Panc1 (cell line): Measurements from ENCODE around the gene KIFBP. TPM values are rescaled to one million over a fixed set of nuclear protein-coding genes. Genes with fewer than 3 reads are reported as not detected.

Source experiments
- ATAC-seq: fragments of 200-7000 bp; cut with Tn5 transposase; 2 replicates; pipeline ENCODE4 v1.9.1; 2020; ENCODE audit warnings: mild to moderate bottlenecking, moderate library complexity
- BruUV-seq: library from RNA; stranded (reverse); fragments of 400-500 nt; replicated peaks from 2 replicates; lab custom pipeline; 2021; lab: Mats Ljungman, UMichigan
- CTCF ChIA-PET: fragments of 300-600 bp; sonication (Branson Sonifier 250); formaldehyde crosslinking; loops from one replicate; lab custom pipeline; 2022; ENCODE audit warnings: antibody characterized with exemption; lab: Charles Lee
- POLR2A ChIA-PET: fragments of 300-600 bp; sonication (Branson Sonifier 250); formaldehyde crosslinking; loops from one replicate; lab custom pipeline; 2022; ENCODE audit warnings: antibody characterized with exemption; lab: Charles Lee
- DNase-seq: peaks from one replicate; pipeline ENCODE4 v3.0.0-alpha.2; 2010; ENCODE audit warnings: low read depth, low spot score
- H3K27ac ChIP-seq: 2 replicates; pipeline ENCODE4 v1.5.1; 2011; ENCODE audit warnings: mild to moderate bottlenecking, low read length, inconsistent platforms
- H3K27me3 ChIP-seq: fragments of 200-500 bp; sonication (Bioruptor generic); 2 replicates; pipeline ENCODE4 v1.6.0; 2014; ENCODE audit warnings: low read length, inconsistent platforms; ENCODE audit not compliant: control insufficient read depth, insufficient read depth
- H3K36me3 ChIP-seq: fragments of 200-500 bp; sonication (Bioruptor generic); 2 replicates; pipeline ENCODE4 v1.5.1; 2014; ENCODE audit warnings: inconsistent platforms, mild to moderate bottlenecking, low read length, moderate library complexity; ENCODE audit not compliant: control insufficient read depth, insufficient read depth
- H3K4me1 ChIP-seq: 2 replicates; pipeline ENCODE4 v1.5.1; 2011; ENCODE audit warnings: inconsistent platforms, mild to moderate bottlenecking, low read length, moderate library complexity; ENCODE audit not compliant: control insufficient read depth, insufficient read depth
- H3K4me3 ChIP-seq, 2 experiments: 2 replicates each; pipeline ENCODE4 v1.5.1; 2011 to 2012; ENCODE audit warnings: low read depth in 2 of 2, low read length in 2 of 2, mild to moderate bottlenecking in 2 of 2, inconsistent platforms in 1 of 2, moderate library complexity in 1 of 2
- H3K9me3 ChIP-seq: fragments of 200-500 bp; sonication (Bioruptor generic); 2 replicates; pipeline ENCODE4 v1.5.1; 2014; ENCODE audit warnings: low read depth, mild to moderate bottlenecking, inconsistent platforms, low read length, moderate library complexity; ENCODE audit not compliant: control insufficient read depth, insufficient read depth
- POLR2AphosphoS5 ChIP-seq: IDR thresholded peaks from 2 replicates; pipeline ENCODE4 v1.6.1; 2012; ENCODE audit warnings: mild to moderate bottlenecking, low read depth, low read length, moderate library complexity
- SIN3A ChIP-seq: IDR thresholded peaks from 2 replicates; pipeline ENCODE4 v1.6.1; 2012; ENCODE audit warnings: low read depth, mild to moderate bottlenecking, low read length, moderate library complexity, borderline replicate concordance; ENCODE audit not compliant: insufficient read depth
- TCF7L2 ChIP-seq: IDR thresholded peaks from 2 replicates; pipeline ENCODE4 v1.6.1; 2011; ENCODE audit warnings: mild to moderate bottlenecking, low read depth, low read length, inconsistent platforms
- in situ Hi-C: cut with HindIII; loops from 2 replicates; pipeline ENCODE4 v1.10.0; 2016; ENCODE audit warnings: low sequenced_read_pairs, low pct_unique_long_range_greater_than_20kb
- intact Hi-C: fragments of 100-400 bp; cut with micrococcal nuclease; formaldehyde crosslinking; loops from one replicate; pipeline ENCODE4 v1.10.0; 2022; ENCODE audit not compliant: unreplicated experiment
- total RNA-seq: library from RNA; stranded (reverse); gene quantifications from one replicate; pipeline ENCODE4 v1.2.1, GENCODE V29; 2021; ENCODE audit not compliant: unreplicated experiment
- TF ChIP-seq, protein P1 (sequence below), 2 experiments: IDR thresholded peaks; 2 replicates each; pipeline ENCODE4 v1.6.1; 2011 to 2012; ENCODE audit warnings: low read depth in 2 of 2, control low read depth in 1 of 2, low read length in 1 of 2, mild to moderate bottlenecking in 1 of 2, moderate library complexity in 1 of 2; ENCODE audit not compliant: insufficient read depth in 1 of 2
- TF ChIP-seq, protein P2 (sequence below): fragments of 450-650 bp; IDR thresholded peaks from 2 replicates; pipeline ENCODE4 v1.5.1; 2017; ENCODE audit warnings: mild to moderate bottlenecking

KIFBP gene
- total RNA-seq, 1 experiment from 2014 or later: 45.9 TPM

DNA sequence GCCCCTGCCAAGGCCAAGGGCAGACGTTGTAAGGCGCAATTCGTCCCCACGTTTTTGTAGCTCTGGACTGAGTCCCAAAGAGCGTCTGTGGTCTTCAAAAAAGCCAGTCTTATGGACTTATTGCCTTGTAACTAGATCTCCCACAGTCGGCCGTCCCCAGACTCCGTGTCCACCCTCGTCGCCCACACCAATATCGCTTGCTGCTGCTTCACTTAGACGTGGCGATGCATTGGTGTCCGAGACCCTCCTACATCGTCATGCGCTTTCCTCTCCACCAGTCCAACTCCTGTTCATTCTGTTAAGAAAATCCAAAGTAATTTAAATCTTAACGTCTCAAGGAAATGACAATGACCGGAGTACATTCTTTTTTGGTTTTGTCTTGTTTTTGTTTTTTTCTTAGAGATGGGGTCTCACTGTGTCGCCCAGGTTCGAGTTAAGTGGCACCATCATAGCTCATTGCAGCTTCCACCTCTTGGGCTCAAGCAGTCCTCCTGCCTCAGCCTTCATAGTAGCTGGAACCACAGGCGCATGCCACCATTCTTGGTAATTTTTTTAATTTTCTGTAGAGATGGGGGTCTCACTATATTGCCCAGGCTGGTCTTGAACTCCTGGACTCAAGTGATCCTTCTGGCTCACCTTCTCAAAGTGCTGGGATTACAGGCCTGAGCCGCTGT lies 851 bp downstream of the KIFBP start:
- in situ Hi-C loops: no loop called here
- ATAC-seq (no peak; the same call in 1 of the 2 replicates), DNase-seq (no peak)
- ChIA-PET POLR2A (no interaction called here), CTCF (interaction anchor here (0.5 kb wide), 1 partner anchor 29 kb away, joined by 3 read pairs; no protein-coding TSS in a partner anchor)
- Histone ChIP-seq H3K4me3 (peak overlapping the region; percentile 72 to 86), H3K4me1 (peaks cover 17% of the 10 kb centered on the region), H3K27ac (peak overlapping the region; percentile 84), H3K9me3 (no peaks in the 10 kb centered on the region), H3K27me3 (no peaks in the 10 kb centered on the region), H3K36me3 (peaks cover 9% of the 10 kb centered on the region; the same call in 1 of the 2 replicates)
- no TSS peak for BruUV-seq
- intact Hi-C loops: no loop called here
- 0 out of 2 replicates have a peak, but pooled peaks have one; percentile 31 for TF ChIP-seq SIN3A
- TF ChIP-seq TCF7L2: no peak

DNA sequence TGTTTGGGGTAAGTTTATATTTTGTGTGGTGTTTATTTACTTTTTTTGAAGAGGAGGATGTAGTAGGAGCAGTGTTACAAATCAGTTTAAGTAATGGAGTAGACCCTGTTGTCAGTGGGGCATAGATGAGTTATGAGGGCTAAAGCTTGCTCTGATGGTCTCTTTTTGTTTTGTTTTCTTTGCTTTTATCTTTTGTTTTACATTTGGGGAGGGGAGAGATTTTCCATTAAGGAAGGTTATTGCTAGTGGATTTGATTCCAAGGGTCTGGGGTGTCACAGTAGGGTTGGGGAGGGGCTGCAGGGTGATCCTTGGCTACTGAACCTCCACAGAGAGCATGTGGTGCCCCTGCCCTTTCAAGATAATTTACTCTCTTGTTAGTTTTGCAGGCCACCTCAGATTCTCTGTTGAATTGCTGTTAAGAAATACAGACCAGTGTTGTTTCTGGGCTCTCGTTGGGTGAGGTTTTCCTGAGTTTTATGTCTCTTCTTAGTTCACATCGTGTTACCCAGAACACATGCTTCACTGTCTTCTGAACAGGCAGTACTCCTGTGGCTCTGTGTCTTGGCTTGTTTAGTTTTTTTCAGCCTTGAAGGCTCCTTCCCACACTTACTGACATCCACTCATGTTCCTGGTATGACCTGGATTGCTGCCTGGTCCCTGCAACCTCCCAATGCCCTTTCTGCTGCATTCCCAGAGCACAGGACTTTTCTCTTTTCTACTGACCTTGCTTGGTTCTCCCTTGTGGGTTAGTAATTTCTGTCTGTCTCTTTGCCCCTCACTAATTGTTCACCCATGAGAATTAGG lies 4.2 kb downstream of the KIFBP start:
- no TSS peak for BruUV-seq
- Histone ChIP-seq H3K9me3 (no peaks in the 10 kb centered on the region), H3K27ac (no peak overlapping the region), H3K4me1 (peaks cover 17% of the 10 kb centered on the region), H3K4me3 (no peak overlapping the region), H3K27me3 (no peaks in the 10 kb centered on the region), H3K36me3 (no peaks in the 10 kb centered on the region)
- POLR2A ChIA-PET: no interaction called here
- no peak for TF ChIP-seq SIN3A
- TF ChIP-seq POLR2AphosphoS5: no peak
- TF ChIP-seq, protein P1, sequence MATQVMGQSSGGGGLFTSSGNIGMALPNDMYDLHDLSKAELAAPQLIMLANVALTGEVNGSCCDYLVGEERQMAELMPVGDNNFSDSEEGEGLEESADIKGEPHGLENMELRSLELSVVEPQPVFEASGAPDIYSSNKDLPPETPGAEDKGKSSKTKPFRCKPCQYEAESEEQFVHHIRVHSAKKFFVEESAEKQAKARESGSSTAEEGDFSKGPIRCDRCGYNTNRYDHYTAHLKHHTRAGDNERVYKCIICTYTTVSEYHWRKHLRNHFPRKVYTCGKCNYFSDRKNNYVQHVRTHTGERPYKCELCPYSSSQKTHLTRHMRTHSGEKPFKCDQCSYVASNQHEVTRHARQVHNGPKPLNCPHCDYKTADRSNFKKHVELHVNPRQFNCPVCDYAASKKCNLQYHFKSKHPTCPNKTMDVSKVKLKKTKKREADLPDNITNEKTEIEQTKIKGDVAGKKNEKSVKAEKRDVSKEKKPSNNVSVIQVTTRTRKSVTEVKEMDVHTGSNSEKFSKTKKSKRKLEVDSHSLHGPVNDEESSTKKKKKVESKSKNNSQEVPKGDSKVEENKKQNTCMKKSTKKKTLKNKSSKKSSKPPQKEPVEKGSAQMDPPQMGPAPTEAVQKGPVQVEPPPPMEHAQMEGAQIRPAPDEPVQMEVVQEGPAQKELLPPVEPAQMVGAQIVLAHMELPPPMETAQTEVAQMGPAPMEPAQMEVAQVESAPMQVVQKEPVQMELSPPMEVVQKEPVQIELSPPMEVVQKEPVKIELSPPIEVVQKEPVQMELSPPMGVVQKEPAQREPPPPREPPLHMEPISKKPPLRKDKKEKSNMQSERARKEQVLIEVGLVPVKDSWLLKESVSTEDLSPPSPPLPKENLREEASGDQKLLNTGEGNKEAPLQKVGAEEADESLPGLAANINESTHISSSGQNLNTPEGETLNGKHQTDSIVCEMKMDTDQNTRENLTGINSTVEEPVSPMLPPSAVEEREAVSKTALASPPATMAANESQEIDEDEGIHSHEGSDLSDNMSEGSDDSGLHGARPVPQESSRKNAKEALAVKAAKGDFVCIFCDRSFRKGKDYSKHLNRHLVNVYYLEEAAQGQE (IDR thresholded peaks at IDR 0.05; ENCODE audit: insufficient read depth in 1 of 2, low read depth in 2 of 2, low read length in 1 of 2): no peak
- TF ChIP-seq TCF7L2: no peak
- TF ChIP-seq, protein P2, sequence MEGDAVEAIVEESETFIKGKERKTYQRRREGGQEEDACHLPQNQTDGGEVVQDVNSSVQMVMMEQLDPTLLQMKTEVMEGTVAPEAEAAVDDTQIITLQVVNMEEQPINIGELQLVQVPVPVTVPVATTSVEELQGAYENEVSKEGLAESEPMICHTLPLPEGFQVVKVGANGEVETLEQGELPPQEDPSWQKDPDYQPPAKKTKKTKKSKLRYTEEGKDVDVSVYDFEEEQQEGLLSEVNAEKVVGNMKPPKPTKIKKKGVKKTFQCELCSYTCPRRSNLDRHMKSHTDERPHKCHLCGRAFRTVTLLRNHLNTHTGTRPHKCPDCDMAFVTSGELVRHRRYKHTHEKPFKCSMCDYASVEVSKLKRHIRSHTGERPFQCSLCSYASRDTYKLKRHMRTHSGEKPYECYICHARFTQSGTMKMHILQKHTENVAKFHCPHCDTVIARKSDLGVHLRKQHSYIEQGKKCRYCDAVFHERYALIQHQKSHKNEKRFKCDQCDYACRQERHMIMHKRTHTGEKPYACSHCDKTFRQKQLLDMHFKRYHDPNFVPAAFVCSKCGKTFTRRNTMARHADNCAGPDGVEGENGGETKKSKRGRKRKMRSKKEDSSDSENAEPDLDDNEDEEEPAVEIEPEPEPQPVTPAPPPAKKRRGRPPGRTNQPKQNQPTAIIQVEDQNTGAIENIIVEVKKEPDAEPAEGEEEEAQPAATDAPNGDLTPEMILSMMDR: no peak
- CTCF ChIA-PET: no interaction called here
- in situ Hi-C loops: no loop called here
- no peak for ATAC-seq
- intact Hi-C loops: no loop called here
- no peak for DNase-seq
